Loucy (cell line): Measurements from ENCODE around the gene BCL2L13.
"Not testable (repeated sequence)": the region's sequence is repeated elsewhere in the genome, so short reads cannot be mapped to it uniquely, and the experiment has no call there.

Experiments
- EZH2phosphoT487 ChIP-seq: fragments of 200-600 bp; IDR thresholded peaks from 2 replicates; pipeline ENCODE4 v1.6.1; 2018; ENCODE audit warnings: antibody characterized with exemption, mild to moderate bottlenecking, moderate library complexity, borderline replicate concordance
- TF ChIP-seq, protein P1 (sequence below): fragments of 200-600 bp; sonication (generic); conservative IDR thresholded peaks from 2 replicates; pipeline ENCODE4 v1.5.1; 2014; ENCODE audit warnings: mild to moderate bottlenecking, antibody characterized with exemption, low read length

- TF ChIP-seq, protein P1, sequence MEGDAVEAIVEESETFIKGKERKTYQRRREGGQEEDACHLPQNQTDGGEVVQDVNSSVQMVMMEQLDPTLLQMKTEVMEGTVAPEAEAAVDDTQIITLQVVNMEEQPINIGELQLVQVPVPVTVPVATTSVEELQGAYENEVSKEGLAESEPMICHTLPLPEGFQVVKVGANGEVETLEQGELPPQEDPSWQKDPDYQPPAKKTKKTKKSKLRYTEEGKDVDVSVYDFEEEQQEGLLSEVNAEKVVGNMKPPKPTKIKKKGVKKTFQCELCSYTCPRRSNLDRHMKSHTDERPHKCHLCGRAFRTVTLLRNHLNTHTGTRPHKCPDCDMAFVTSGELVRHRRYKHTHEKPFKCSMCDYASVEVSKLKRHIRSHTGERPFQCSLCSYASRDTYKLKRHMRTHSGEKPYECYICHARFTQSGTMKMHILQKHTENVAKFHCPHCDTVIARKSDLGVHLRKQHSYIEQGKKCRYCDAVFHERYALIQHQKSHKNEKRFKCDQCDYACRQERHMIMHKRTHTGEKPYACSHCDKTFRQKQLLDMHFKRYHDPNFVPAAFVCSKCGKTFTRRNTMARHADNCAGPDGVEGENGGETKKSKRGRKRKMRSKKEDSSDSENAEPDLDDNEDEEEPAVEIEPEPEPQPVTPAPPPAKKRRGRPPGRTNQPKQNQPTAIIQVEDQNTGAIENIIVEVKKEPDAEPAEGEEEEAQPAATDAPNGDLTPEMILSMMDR: not testable (repeated sequence)
- TF ChIP-seq EZH2phosphoT487: not testable (repeated sequence)
These were observed 59.7 kb downstream of the BCL2L13 start for GRCh38 chr22:17698276-17698675.
